Uterus (tissue), 4 donors: ENCODE data around the gene OS9. TPM values are rescaled to one million over a fixed set of nuclear protein-coding genes. Genes with fewer than 3 reads are reported as not detected.

Source experiments
- DNase-seq, 2 donors: peaks; one replicate each; pipeline ENCODE4 v3.0.0-alpha.2; 2019 to 2020
- H3K27ac ChIP-seq, 2 donors: fragments of 200-600 bp; sonication (generic); 1 replicate in 1 of 2; 2 replicates in 1 of 2; pipeline ENCODE4 v1.5.1; 2016 to 2018
- H3K27me3 ChIP-seq, 2 donors: fragments of 200-600 bp; sonication (generic); one replicate each; pipeline ENCODE4 v1.5.1; 2018 to 2019; ENCODE audit warnings: control low read depth in 1 of 2
- H3K36me3 ChIP-seq, 2 donors: fragments of 200-600 bp; sonication (generic); one replicate each; pipeline ENCODE4 v1.5.1; 2019; ENCODE audit warnings: control low read depth in 1 of 2
- H3K4me1 ChIP-seq, 2 donors: fragments of 200-600 bp; sonication (generic); one replicate each; pipeline ENCODE4 v1.5.1; 2018 to 2019; ENCODE audit warnings: control low read depth in 1 of 2
- H3K4me3 ChIP-seq, 2 donors: fragments of 200-600 bp; sonication (generic); 1 replicate in 1 of 2; 2 replicates in 1 of 2; pipeline ENCODE4 v1.5.1; 2018 to 2019; ENCODE audit warnings: mild to moderate bottlenecking in 1 of 2
- H3K9me3 ChIP-seq, 2 donors: fragments of 200-600 bp; sonication (generic); one replicate each; pipeline ENCODE4 v1.5.1; 2019; ENCODE audit warnings: control low read depth in 1 of 2
- CTCF ChIP-seq, 4 experiments: fragments of 200-600 bp in 2 of 4; fragments of 450-650 bp in 2 of 4; sonication (generic) in 2 of 4; IDR thresholded peaks; one replicate each; pipeline ENCODE4 v1.5.1; 2016 to 2019; ENCODE audit warnings: antibody characterized with exemption in 4 of 4, mild to moderate bottlenecking in 2 of 4, moderate library complexity in 1 of 4
- POLR2A ChIP-seq, 2 donors: fragments of 450-650 bp; IDR thresholded peaks; one replicate each; pipeline ENCODE4 v1.6.1; 2016; ENCODE audit warnings: antibody characterized with exemption in 2 of 2, mild to moderate bottlenecking in 1 of 2, moderate library complexity in 1 of 2
- intact Hi-C: fragments of 100-400 bp; cut with DNase I; formaldehyde crosslinking; loops from one replicate; pipeline ENCODE4 v1.15.1; 2023; ENCODE audit warnings: low total_unique reads
- total RNA-seq, 4 donors: library from RNA; depleted of rRNA in 3 of 4; stranded (reverse); fragments of >200 nt in 3 of 4; gene quantifications; one replicate each; pipeline versions ENCODE4 v1.1.0 to v1.2.4, GENCODE V29; 2014 to 2023
- donor health status: DM: yes; HTN: yes; CAD: no.

Gene OS9
- total RNA-seq, 4 donors from 2014 or later: 189 to 339 (median 252) TPM

- no peak overlapping the region for H3K4me3 ChIP-seq
- H3K27ac ChIP-seq: no peak overlapping the region
Observed at GRCh38 chr12:57736741-57737466, 43.0 kb downstream of the OS9 start.

GRCh38 chr12:57737467-57738460, 43.8 kb downstream of the OS9 start:
- intact Hi-C loops: no loop called here
- no peak for DNase-seq
- Histone ChIP-seq H3K27me3 (peaks cover 18 to 29% of the 10 kb centered on the region in 2 donors), H3K27ac (no peak overlapping the region), H3K4me1 (peaks cover 0 to 29% of the 10 kb centered on the region in 2 donors), H3K9me3 (no peaks in the 10 kb centered on the region), H3K36me3 (no peaks in the 10 kb centered on the region), H3K4me3 (peak overlapping the region in 1 of 2 donors; percentile 30)
- TF ChIP-seq CTCF (IDR thresholded peaks at IDR 0.05): peak in 2 of 4 experiments; percentile 3 to 33
- TF ChIP-seq POLR2A (IDR thresholded peaks at IDR 0.05): no peak

More at GRCh38 chr12:57736741-57737466, 43.0 kb downstream of the OS9 start:
- Histone ChIP-seq H3K9me3 (no peaks in the 10 kb centered on the region), H3K36me3 (no peaks in the 10 kb centered on the region), H3K4me1 (peaks cover 0 to 29% of the 10 kb centered on the region in 2 donors), H3K27me3 (peaks cover 18 to 29% of the 10 kb centered on the region in 2 donors)
- intact Hi-C loops: no loop called here
- DNase-seq: no peak
- TF ChIP-seq POLR2A (IDR thresholded peaks at IDR 0.05): no peak
- TF ChIP-seq CTCF (IDR thresholded peaks at IDR 0.05): no peak

GRCh38 chr12:57738661-57739237, 44.8 kb downstream of the OS9 start, which contains the start of gene AGAP2:
Gene AGAP2, minus strand, starts transcription at chr12:57738742. Its CDS starts 496 bp downstream, at chr12:57738246.
- peaks cover 18 to 29% of the 10 kb centered on the region in 2 donors for H3K27me3 ChIP-seq
- no peaks in the 10 kb centered on the region for H3K36me3 ChIP-seq
- H3K4me1 ChIP-seq: peaks cover 0 to 29% of the 10 kb centered on the region in 2 donors
- TF ChIP-seq POLR2A (IDR thresholded peaks at IDR 0.05) (no peak), CTCF (IDR thresholded peaks at IDR 0.05) (no peak)
- intact Hi-C loops: no loop called here
- no peak for DNase-seq
- H3K9me3 ChIP-seq: no peaks in the 10 kb centered on the region
- H3K4me3 ChIP-seq: peak within 1 kb of the TSS in 1 of 2 donors; percentile 30
- H3K27ac ChIP-seq: no peak within 1 kb of the TSS

GRCh38 chr12:57739387-57739786, 45.5 kb downstream of the OS9 start:
- intact Hi-C loops: no loop called here
- no peak overlapping the region for H3K4me3 ChIP-seq
- peaks cover 18 to 29% of the 10 kb centered on the region in 2 donors for H3K27me3 ChIP-seq
- DNase-seq: no peak
- H3K4me1 ChIP-seq: peaks cover 0 to 29% of the 10 kb centered on the region in 2 donors
- no peak overlapping the region for H3K27ac ChIP-seq
- H3K9me3 ChIP-seq: no peaks in the 10 kb centered on the region
- TF ChIP-seq POLR2A (IDR thresholded peaks at IDR 0.05) (no peak), CTCF (IDR thresholded peaks at IDR 0.05) (no peak)
- H3K36me3 ChIP-seq: no peaks in the 10 kb centered on the region
